DND-41 (cell line): ENCODE measurements around the gene NLRP12.

Experiments used
- EZH2 ChIP-seq: IDR thresholded peaks from 3 replicates; pipeline ENCODE4 v1.6.1; 2012; ENCODE audit warnings: borderline replicate concordance, low read depth, mild to moderate bottlenecking, moderate library complexity, low read length, inconsistent platforms; ENCODE audit not compliant: severe bottlenecking
- TF ChIP-seq, protein P1 (sequence below): IDR thresholded peaks from 2 replicates; pipeline ENCODE4 v1.5.1; 2012; ENCODE audit warnings: borderline replicate concordance, low read length, moderate library complexity, mild to moderate bottlenecking; ENCODE audit not compliant: poor library complexity, severe bottlenecking; ENCODE audit errors: extremely low read depth

DNA sequence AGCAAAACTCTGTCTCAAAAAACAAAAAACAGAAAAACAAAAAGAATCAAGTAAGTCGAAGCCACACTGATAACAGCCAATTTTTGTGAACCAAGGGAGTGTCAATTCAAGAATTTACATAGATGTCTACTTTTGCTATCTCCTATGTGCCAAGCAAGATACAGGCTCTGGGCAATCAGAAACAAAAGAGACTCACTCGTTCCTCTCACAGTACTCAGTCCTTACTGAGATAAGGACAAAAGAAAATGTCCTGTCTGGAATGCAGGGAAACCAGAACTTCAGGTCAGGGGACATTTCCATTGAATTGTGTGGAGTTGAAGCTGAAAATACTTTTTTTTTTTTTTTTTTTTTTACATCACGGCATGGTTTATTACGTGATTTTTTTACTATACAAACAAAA lies 53.0 kb downstream of the NLRP12 start:
- TF ChIP-seq, protein P1, sequence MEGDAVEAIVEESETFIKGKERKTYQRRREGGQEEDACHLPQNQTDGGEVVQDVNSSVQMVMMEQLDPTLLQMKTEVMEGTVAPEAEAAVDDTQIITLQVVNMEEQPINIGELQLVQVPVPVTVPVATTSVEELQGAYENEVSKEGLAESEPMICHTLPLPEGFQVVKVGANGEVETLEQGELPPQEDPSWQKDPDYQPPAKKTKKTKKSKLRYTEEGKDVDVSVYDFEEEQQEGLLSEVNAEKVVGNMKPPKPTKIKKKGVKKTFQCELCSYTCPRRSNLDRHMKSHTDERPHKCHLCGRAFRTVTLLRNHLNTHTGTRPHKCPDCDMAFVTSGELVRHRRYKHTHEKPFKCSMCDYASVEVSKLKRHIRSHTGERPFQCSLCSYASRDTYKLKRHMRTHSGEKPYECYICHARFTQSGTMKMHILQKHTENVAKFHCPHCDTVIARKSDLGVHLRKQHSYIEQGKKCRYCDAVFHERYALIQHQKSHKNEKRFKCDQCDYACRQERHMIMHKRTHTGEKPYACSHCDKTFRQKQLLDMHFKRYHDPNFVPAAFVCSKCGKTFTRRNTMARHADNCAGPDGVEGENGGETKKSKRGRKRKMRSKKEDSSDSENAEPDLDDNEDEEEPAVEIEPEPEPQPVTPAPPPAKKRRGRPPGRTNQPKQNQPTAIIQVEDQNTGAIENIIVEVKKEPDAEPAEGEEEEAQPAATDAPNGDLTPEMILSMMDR: no peak
- TF ChIP-seq EZH2: no peak
